Uterus (tissue), 4 donors: ENCODE results near the gene CCNYL1. TPM values are rescaled to one million over a fixed set of nuclear protein-coding genes. Genes with fewer than 3 reads are reported as not detected.

Experiments
- DNase-seq, 2 donors: peaks; one replicate each; pipeline ENCODE4 v3.0.0-alpha.2; 2019 to 2020
- H3K27ac ChIP-seq, 2 donors: fragments of 200-600 bp; sonication (generic); 1 replicate in 1 of 2; 2 replicates in 1 of 2; pipeline ENCODE4 v1.5.1; 2016 to 2018
- H3K27me3 ChIP-seq, 2 donors: fragments of 200-600 bp; sonication (generic); one replicate each; pipeline ENCODE4 v1.5.1; 2018 to 2019; ENCODE audit warnings: control low read depth in 1 of 2
- H3K36me3 ChIP-seq, 2 donors: fragments of 200-600 bp; sonication (generic); one replicate each; pipeline ENCODE4 v1.5.1; 2019; ENCODE audit warnings: control low read depth in 1 of 2
- H3K4me1 ChIP-seq, 2 donors: fragments of 200-600 bp; sonication (generic); one replicate each; pipeline ENCODE4 v1.5.1; 2018 to 2019; ENCODE audit warnings: control low read depth in 1 of 2
- H3K4me3 ChIP-seq, 2 donors: fragments of 200-600 bp; sonication (generic); 1 replicate in 1 of 2; 2 replicates in 1 of 2; pipeline ENCODE4 v1.5.1; 2018 to 2019; ENCODE audit warnings: mild to moderate bottlenecking in 1 of 2
- H3K9me3 ChIP-seq, 2 donors: fragments of 200-600 bp; sonication (generic); one replicate each; pipeline ENCODE4 v1.5.1; 2019; ENCODE audit warnings: control low read depth in 1 of 2
- CTCF ChIP-seq, 4 experiments: fragments of 200-600 bp in 2 of 4; fragments of 450-650 bp in 2 of 4; sonication (generic) in 2 of 4; IDR thresholded peaks; one replicate each; pipeline ENCODE4 v1.5.1; 2016 to 2019; ENCODE audit warnings: antibody characterized with exemption in 4 of 4, mild to moderate bottlenecking in 2 of 4, moderate library complexity in 1 of 4
- POLR2A ChIP-seq, 2 donors: fragments of 450-650 bp; IDR thresholded peaks; one replicate each; pipeline ENCODE4 v1.6.1; 2016; ENCODE audit warnings: antibody characterized with exemption in 2 of 2, mild to moderate bottlenecking in 1 of 2, moderate library complexity in 1 of 2
- intact Hi-C: fragments of 100-400 bp; cut with DNase I; formaldehyde crosslinking; loops from one replicate; pipeline ENCODE4 v1.15.1; 2023; ENCODE audit warnings: low total_unique reads
- small RNA-seq: library from RNA; depleted of rRNA; stranded (forward); fragments of <200 nt; gene quantifications from one replicate; pipeline ENCODE3, GENCODE V24; 2016
- total RNA-seq, 4 donors: library from RNA; depleted of rRNA in 3 of 4; stranded (reverse); fragments of >200 nt in 3 of 4; gene quantifications; one replicate each; pipeline versions ENCODE4 v1.1.0 to v1.2.4, GENCODE V29; 2014 to 2023
- donor health status: DM: yes; HTN: yes; CAD: no.

Gene CCNYL1
- total RNA-seq, 4 donors from 2014 or later = 4.1 to 32.6 (median 15.7) TPM

GRCh38 chr2:207801259-207801658 lies 89.8 kb downstream of the CCNYL1 start:
- no peak for DNase-seq
- Histone ChIP-seq H3K4me1 (no peaks in the 10 kb centered on the region), H3K27ac (no peak overlapping the region), H3K27me3 (no peaks in the 10 kb centered on the region), H3K4me3 (no peak overlapping the region), H3K9me3 (no peaks in the 10 kb centered on the region), H3K36me3 (no peaks in the 10 kb centered on the region)
- intact Hi-C loops = no loop called here
- no peak for TF ChIP-seq CTCF (IDR thresholded peaks at IDR 0.05)
- no peak for TF ChIP-seq POLR2A (IDR thresholded peaks at IDR 0.05)

- no peaks in the 10 kb centered on the region for H3K4me1 ChIP-seq
Measured at GRCh38 chr2:207802650-207803049, 91.2 kb downstream of the CCNYL1 start.

More at GRCh38 chr2:207802650-207803049, 91.2 kb downstream of the CCNYL1 start:
- no peaks in the 10 kb centered on the region for H3K36me3 ChIP-seq
- TF ChIP-seq CTCF (IDR thresholded peaks at IDR 0.05) (no peak), POLR2A (IDR thresholded peaks at IDR 0.05) (no peak)
- no peak overlapping the region for H3K27ac ChIP-seq
- no peak for DNase-seq
- no peaks in the 10 kb centered on the region for H3K9me3 ChIP-seq
- no peak overlapping the region for H3K4me3 ChIP-seq
- intact Hi-C loops = no loop called here
- H3K27me3 ChIP-seq = no peaks in the 10 kb centered on the region

Small RNAs within 50 kb of the gene (small RNA-seq; reads per million reads assigned to genes)
- gene RF00019 (not detected), gene RNU6-664P (not detected)

Other genes with a start within 250 kb of the CCNYL1 start
- 10 to 100 TPM; 36.5 to 96.5 (median 71.7) TPM for gene CREB1, start 181.7 kb upstream of the CCNYL1 start, total RNA-seq
- 10 to 100 TPM in 2 of 4 donors, 1 to 10 TPM in 1, under 1 TPM in 1; 0.77 to 32.3 (median 11.6) TPM for gene METTL21A, start 86.2 kb upstream of the CCNYL1 start, total RNA-seq
- gene FZD5, start 58.3 kb downstream of the CCNYL1 start, total RNA-seq = 1 to 10 TPM; 3.8 to 8.1 (median 6.6) TPM